HL-60 (cell line): ENCODE data around the gene C1orf167.

Source experiments
- CTCF ChIP-seq: IDR thresholded peaks from one replicate; pipeline ENCODE4 v1.5.1; 2011; ENCODE audit warnings: low read length, control low read depth, inconsistent platforms; ENCODE audit not compliant: insufficient read depth
- POLR2AphosphoS5 ChIP-seq: IDR thresholded peaks from 2 replicates; pipeline ENCODE4 v1.6.1; 2012; ENCODE audit warnings: low read depth
- REST ChIP-seq: IDR thresholded peaks from 2 replicates; pipeline ENCODE4 v1.6.1; 2012; ENCODE audit warnings: low read depth; ENCODE audit not compliant: insufficient replicate concordance

GRCh38 chr1:11771481-11772043 lies 9.6 kb downstream of the C1orf167 start:
- TF ChIP-seq CTCF (no peak), REST (no peak), POLR2AphosphoS5 (no peak)
